ENCODE measurements around the gene ATG4B. TPM values are rescaled to one million over a fixed set of nuclear protein-coding genes. Genes with fewer than 3 reads are reported as not detected.
A peak's percentile ranks its signal among the peaks of the same experiment; 100 is the strongest.
"Not testable (repeated sequence)": the region's sequence is repeated elsewhere in the genome, so short reads cannot be mapped to it uniquely, and the experiment has no call there.

Gene ATG4B
- total RNA-seq, result 117 TPM in 2 replicates

DNA sequence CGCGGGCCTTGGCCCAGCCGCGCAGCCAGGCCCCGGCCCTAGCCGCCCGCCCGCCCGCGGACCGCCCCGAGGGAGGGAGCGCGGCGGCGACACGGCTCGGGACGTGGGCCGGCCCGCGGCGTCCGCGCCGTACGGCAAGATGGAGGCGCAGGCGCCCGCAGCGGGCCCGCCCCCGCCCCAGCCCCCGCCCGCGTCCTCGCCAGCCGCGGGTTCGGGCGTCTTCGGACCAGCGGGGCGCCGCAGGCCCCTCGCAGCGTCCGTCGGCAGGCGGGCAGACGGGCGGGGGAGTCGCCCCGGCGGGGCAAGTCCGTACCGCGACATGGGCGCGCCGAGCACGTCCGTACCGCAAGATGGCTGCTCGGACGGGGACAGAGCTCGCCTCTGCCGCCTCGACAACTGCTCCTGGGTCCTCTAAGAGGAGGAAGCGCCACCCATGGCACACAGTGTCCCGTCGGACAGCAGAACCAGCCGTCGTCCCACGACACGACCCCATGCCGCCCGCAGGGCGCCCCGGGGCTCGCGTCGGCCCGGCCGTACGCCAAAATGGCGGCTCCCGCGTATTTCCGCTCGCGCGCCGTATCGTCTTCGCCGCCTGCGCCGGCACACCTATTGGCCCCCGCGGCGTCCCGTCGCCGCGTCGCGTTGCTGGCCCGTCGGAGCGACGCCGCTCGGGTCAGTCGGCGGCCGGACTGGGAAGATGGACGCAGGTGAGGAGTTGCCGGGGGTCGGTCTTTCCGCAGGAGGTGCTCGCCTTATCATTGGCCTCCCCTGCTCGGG is at the start of gene ATG4B, which contains the start of gene THAP4:
TSS of gene ATG4B (plus strand) at position 676 of the 777 bp plus-strand sequence. CDS start at position 698, 22 bp downstream.
TSS of gene THAP4 (minus strand) at position 141 of the 777 bp plus-strand sequence. CDS start 141 bp downstream, outside the sequence.
- peak within 1 kb of the TSS; percentile 94 for H3K4me3 Mint-ChIP-seq (ENCODE audit: low read depth)
- H3K9me3 Mint-ChIP-seq, result no peaks in the 10 kb centered on the region
- peaks cover 59% of the 10 kb centered on the region for H3K36me3 Mint-ChIP-seq (ENCODE audit: low read depth)
- DNase-seq (ENCODE audit: low spot score), result peak; percentile 79
- peak within 1 kb of the TSS; percentile 92 for H3K27ac Mint-ChIP-seq
- peaks cover 42% of the 10 kb centered on the region for H3K4me1 Mint-ChIP-seq (ENCODE audit: low read depth)
- H3K27me3 Mint-ChIP-seq (ENCODE audit: low read depth), result no peaks in the 10 kb centered on the region
- intact Hi-C loops (cut with micrococcal nuclease), result loop anchor here (2.0 to 10.0 kb wide), 5 partner anchors 20 to 482 kb away; partner anchors contain the start of genes D2HGDH, DTYMK, PPP1R7 and STK25

GRCh38 chr2:241589863-241590262 is 47.6 kb upstream of the ATG4B start:
- H3K27ac Mint-ChIP-seq; H3K4me1 Mint-ChIP-seq (ENCODE audit: low read depth); DNase-seq (ENCODE audit: low spot score); H3K4me3 Mint-ChIP-seq (ENCODE audit: low read depth); intact Hi-C loops (cut with micrococcal nuclease); H3K27me3 Mint-ChIP-seq (ENCODE audit: low read depth): not testable (repeated sequence)
- Mint-ChIP-seq H3K9me3 (peaks cover 22% of the 10 kb centered on the region), H3K36me3 (ENCODE audit: low read depth) (peaks cover 12% of the 10 kb centered on the region)

DNA sequence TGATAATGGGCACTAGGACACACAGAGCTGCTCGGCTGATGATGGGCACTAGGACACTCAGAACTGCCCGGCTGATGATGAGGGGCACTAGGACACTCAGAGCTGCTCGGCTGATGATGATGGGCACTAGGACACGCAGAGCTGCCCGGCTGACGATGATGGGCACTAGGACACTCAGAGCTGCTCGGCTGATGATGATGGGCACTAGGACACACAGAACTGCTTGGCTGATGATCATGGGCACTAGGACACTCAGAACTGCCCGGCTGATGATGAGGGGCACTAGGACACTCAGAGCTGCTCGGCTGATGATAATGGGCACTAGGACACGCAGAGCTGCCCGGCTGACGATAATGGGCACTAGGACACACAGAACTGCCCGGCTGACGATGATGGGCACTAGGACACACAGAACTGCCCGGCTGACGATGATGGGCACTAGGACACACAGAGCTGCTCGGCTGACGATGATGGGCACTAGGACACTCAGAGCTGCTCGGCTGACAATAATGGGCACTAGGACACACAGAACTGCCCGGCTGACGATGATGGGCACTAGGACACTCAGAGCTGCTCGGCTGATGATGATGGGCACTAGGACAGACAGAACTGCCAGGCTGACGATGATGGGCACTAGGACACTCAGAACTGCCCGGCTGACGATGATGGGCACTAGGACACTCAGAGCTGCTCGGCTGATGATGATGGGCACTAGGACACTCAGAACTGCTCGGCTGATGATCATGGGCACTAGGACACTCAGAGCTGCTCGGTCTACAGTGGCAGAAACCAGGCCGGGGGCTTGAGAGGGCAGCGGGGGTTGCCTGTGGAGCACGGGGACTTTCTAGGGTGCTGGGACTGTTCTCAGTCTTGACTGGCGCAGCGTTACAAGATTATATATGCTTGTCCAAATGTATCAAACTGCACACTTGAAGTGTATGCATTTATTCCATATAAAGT is 46.7 kb upstream of the ATG4B start:
- H3K4me3 Mint-ChIP-seq (ENCODE audit: low read depth); intact Hi-C loops (cut with micrococcal nuclease); H3K4me1 Mint-ChIP-seq (ENCODE audit: low read depth); DNase-seq (ENCODE audit: low spot score); H3K27me3 Mint-ChIP-seq (ENCODE audit: low read depth); H3K36me3 Mint-ChIP-seq (ENCODE audit: low read depth); H3K27ac Mint-ChIP-seq: not testable (repeated sequence)
- peaks cover 14% of the 10 kb centered on the region for H3K9me3 Mint-ChIP-seq

DNA sequence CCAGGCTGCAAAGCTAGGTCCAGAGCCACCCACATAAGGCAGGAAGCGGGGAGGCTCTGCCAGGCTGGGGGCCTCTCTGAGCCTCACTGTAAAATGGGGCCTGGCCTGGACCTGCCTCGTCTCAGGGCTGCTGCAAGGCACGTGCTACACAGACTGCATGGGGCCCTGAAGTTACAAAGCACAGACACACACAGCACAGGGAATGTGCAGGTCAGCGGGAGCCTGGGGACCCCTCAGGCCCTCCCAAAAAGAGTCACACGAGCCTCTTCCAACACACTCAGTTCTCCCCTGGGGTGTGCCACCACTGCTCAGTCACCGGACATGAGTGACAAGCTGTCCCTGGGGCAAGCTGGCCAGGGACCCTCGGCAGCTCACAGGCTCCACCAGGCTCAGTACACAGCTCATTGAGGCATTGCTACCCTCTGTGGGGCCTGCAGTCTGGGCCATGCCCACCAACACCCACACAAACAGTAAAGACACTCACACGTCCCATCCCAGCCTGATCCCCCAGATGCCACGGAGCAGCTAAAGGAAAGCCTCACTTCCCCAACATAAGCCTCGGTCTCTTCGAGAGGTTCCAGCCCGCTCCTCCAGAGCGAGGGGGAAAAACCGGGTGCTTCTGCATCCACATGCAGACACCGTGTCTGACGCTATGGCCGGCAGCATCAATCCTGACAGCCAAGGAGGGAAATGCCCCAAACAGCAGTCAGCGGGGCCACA is 45.2 kb upstream of the ATG4B start:
- no peaks in the 10 kb centered on the region for H3K27me3 Mint-ChIP-seq (ENCODE audit: low read depth)
- no peaks in the 10 kb centered on the region for H3K4me1 Mint-ChIP-seq (ENCODE audit: low read depth)
- peaks cover 9% of the 10 kb centered on the region for H3K36me3 Mint-ChIP-seq (ENCODE audit: low read depth)

DNA sequence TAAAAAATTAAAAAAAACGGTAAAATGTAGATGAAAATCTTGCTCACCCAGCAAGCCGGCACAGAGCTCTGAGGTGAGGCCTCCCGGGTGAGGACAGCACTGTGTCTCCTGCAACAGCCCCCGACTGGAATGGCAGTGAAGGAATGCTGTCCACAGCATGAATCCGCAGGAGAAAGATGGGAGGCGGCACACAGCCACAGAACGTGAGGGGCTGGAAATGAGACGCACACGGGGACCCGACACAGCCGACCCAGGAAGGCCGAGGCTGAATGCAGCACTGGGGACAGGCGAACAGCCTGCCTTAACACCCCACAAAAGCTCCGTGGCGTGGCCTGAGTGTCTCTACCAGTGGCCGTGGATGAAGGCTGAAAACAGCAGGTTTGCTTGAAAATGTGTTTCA is 44.2 kb upstream of the ATG4B start:
- intact Hi-C loops (cut with micrococcal nuclease), result no loop called here
- no peak overlapping the region for H3K4me3 Mint-ChIP-seq (ENCODE audit: low read depth)
- no peaks in the 10 kb centered on the region for H3K4me1 Mint-ChIP-seq (ENCODE audit: low read depth)
- peaks cover 18% of the 10 kb centered on the region for H3K36me3 Mint-ChIP-seq (ENCODE audit: low read depth)
- no peaks in the 10 kb centered on the region for H3K9me3 Mint-ChIP-seq
- H3K27ac Mint-ChIP-seq, result no peak overlapping the region
- no peaks in the 10 kb centered on the region for H3K27me3 Mint-ChIP-seq (ENCODE audit: low read depth)
- DNase-seq (ENCODE audit: low spot score), result no peak

More for the DNA sequence above, 45.2 kb upstream of the ATG4B start:
- intact Hi-C loops (cut with micrococcal nuclease), result no loop called here
- Mint-ChIP-seq H3K27ac (no peak overlapping the region), H3K4me3 (ENCODE audit: low read depth) (no peak overlapping the region), H3K9me3 (peaks cover 2% of the 10 kb centered on the region)
- no peak for DNase-seq (ENCODE audit: low spot score)

DNA sequence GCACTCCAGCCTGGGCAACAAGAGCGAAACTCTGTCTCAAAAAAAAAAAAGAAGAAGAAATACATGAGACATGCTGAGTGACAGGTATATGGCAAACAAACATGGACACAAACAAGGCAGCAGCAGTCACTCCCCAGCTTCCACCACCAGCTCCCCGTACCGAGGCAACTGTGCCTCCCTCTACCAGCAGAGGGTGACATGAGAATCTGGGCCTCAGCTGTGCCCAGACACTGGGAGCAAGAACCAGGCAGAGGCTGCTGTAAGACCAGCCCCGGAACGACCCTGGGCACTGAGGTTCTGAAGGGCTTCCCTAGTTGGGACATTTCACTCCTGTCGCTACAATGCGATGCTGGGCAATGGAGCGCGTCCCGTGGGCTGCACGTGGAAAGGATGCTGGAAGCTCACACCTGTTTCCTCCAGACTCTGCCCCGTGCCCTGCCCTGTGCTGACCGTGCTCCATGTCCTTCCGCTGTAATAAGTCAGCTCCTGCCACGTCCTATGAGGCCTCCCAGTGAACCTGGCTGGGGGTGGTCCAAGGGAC is 41.8 kb upstream of the ATG4B start:
- intact Hi-C loops (cut with micrococcal nuclease), result no loop called here
- no peaks in the 10 kb centered on the region for H3K4me1 Mint-ChIP-seq (ENCODE audit: low read depth)

GRCh38 chr2:241597561-241597960 is 39.9 kb upstream of the ATG4B start:
- intact Hi-C loops (cut with micrococcal nuclease), result no loop called here
- H3K27ac Mint-ChIP-seq, result no peak overlapping the region
- H3K9me3 Mint-ChIP-seq, result no peaks in the 10 kb centered on the region
- DNase-seq (ENCODE audit: low spot score), result no peak
- H3K4me3 Mint-ChIP-seq (ENCODE audit: low read depth), result no peak overlapping the region
- no peaks in the 10 kb centered on the region for H3K4me1 Mint-ChIP-seq (ENCODE audit: low read depth)
- peaks cover 47% of the 10 kb centered on the region for H3K36me3 Mint-ChIP-seq (ENCODE audit: low read depth)
- H3K27me3 Mint-ChIP-seq (ENCODE audit: low read depth), result no peaks in the 10 kb centered on the region

More for the DNA sequence above, 41.8 kb upstream of the ATG4B start:
- H3K27ac Mint-ChIP-seq, result no peak overlapping the region
- no peak overlapping the region for H3K4me3 Mint-ChIP-seq (ENCODE audit: low read depth)
- no peaks in the 10 kb centered on the region for H3K27me3 Mint-ChIP-seq (ENCODE audit: low read depth)
- no peaks in the 10 kb centered on the region for H3K9me3 Mint-ChIP-seq
- H3K36me3 Mint-ChIP-seq (ENCODE audit: low read depth), result peaks cover 37% of the 10 kb centered on the region
- no peak for DNase-seq (ENCODE audit: low spot score)

DNA sequence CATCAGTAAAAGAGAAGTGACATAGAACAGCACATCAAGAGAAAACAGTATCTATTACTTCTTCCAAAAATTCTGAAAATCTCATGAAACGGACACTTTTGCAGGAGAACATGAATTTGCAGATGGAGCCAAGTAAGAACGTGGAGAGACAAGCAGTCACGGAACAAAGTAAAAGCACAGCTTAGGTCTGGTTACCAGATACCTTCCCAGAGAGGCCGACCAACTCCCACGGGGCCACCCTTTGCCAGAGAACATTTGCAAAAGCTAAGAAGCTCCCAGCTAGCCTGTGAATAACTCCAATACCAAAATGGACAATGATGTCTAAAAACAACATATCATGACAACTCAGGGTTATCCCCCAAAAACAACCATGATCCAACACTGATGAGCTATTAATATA is 39.4 kb upstream of the ATG4B start:
- no peaks in the 10 kb centered on the region for H3K9me3 Mint-ChIP-seq
- no peak overlapping the region for H3K27ac Mint-ChIP-seq
- no peaks in the 10 kb centered on the region for H3K4me1 Mint-ChIP-seq (ENCODE audit: low read depth)
- H3K36me3 Mint-ChIP-seq (ENCODE audit: low read depth), result peaks cover 47% of the 10 kb centered on the region
- no peak for DNase-seq (ENCODE audit: low spot score)
- intact Hi-C loops (cut with micrococcal nuclease), result no loop called here
- H3K27me3 Mint-ChIP-seq (ENCODE audit: low read depth), result no peaks in the 10 kb centered on the region
- H3K4me3 Mint-ChIP-seq (ENCODE audit: low read depth), result no peak overlapping the region

DNA sequence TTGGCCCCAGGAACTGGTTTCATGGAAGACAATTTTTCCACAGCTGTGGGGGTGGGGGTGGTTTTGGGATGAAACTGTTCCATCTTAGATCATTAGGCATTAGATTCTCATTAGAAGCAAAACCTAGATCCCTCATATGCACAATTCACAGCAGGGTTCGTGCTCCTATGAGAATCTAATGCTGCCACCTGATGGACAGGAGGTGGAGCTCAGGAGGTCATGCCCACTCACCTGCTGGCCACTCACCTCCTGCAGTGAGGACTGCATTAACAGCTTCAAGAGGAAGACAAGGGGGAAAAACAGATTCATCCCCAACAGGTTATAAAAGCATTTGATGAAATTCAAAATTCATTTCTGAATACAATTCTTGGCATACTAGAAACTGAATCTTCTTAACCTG is 39.0 kb upstream of the ATG4B start:
- H3K4me3 Mint-ChIP-seq (ENCODE audit: low read depth), result no peak overlapping the region
- H3K9me3 Mint-ChIP-seq, result no peaks in the 10 kb centered on the region
- peaks cover 49% of the 10 kb centered on the region for H3K36me3 Mint-ChIP-seq (ENCODE audit: low read depth)
- intact Hi-C loops (cut with micrococcal nuclease), result no loop called here
- H3K27me3 Mint-ChIP-seq (ENCODE audit: low read depth), result no peaks in the 10 kb centered on the region
- DNase-seq (ENCODE audit: low spot score), result no peak
- no peak overlapping the region for H3K27ac Mint-ChIP-seq
- no peaks in the 10 kb centered on the region for H3K4me1 Mint-ChIP-seq (ENCODE audit: low read depth)

- intact Hi-C loops (cut with micrococcal nuclease), result no loop called here
- H3K27me3 Mint-ChIP-seq (ENCODE audit: low read depth), result no peaks in the 10 kb centered on the region
- H3K9me3 Mint-ChIP-seq, result no peaks in the 10 kb centered on the region
- H3K36me3 Mint-ChIP-seq (ENCODE audit: low read depth), result peaks cover 48% of the 10 kb centered on the region
- no peak overlapping the region for H3K4me3 Mint-ChIP-seq (ENCODE audit: low read depth)
- no peaks in the 10 kb centered on the region for H3K4me1 Mint-ChIP-seq (ENCODE audit: low read depth)
- no peak for DNase-seq (ENCODE audit: low spot score)
- H3K27ac Mint-ChIP-seq, result no peak overlapping the region
These were observed 37.9 kb upstream of the ATG4B start for GRCh38 chr2:241599615-241600014.

DNA sequence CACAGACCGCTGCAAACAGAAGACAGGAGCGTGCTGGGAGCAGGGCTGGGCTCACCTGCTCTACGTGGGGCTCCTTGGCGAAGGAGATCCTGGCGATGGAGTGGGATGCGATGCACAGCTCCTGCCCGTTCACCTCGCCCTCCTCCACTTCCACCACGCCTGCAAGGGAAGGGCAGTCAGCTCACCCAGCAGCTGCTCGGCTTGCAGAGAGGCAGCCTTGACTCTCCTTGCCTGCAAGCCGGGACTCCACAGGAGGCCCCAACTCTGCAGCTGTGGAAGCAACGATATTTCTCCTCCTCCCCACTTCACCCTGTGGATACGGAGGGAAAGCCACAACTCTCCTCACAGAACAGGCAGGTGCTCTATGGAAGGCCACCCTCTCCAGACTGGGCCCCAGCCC is 35.7 kb upstream of the ATG4B start:
- Mint-ChIP-seq H3K4me3 (ENCODE audit: low read depth) (no peak overlapping the region), H3K36me3 (ENCODE audit: low read depth) (peaks cover 50% of the 10 kb centered on the region), H3K9me3 (no peaks in the 10 kb centered on the region), H3K27me3 (ENCODE audit: low read depth) (no peaks in the 10 kb centered on the region), H3K27ac (no peak overlapping the region), H3K4me1 (ENCODE audit: low read depth) (no peaks in the 10 kb centered on the region)
- DNase-seq (ENCODE audit: low spot score), result no peak
- intact Hi-C loops (cut with micrococcal nuclease), result no loop called here

DNA sequence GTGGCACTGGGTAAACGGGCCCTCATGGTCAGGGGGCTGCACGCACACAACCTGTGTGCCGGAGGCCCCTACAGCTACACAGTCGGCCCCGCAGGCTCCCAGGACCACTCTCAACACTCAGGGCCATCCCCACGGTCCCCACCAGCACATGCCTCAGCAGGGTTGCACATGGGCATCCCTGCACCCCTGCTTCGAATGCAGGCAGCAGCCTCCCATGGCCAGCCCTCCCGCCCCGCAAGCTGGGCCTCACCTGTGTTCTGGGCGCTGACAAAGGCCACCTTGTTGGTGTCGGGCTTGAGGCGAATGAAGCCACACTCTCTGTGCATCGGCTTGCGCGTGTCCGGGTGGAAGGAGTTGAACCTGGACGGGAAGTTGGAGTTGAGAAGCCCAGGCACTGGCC is 34.8 kb upstream of the ATG4B start:
- peaks cover 45% of the 10 kb centered on the region for H3K36me3 Mint-ChIP-seq (ENCODE audit: low read depth)
- DNase-seq (ENCODE audit: low spot score), result no peak
- H3K27ac Mint-ChIP-seq, result no peak overlapping the region
- no peak overlapping the region for H3K4me3 Mint-ChIP-seq (ENCODE audit: low read depth)
- no peaks in the 10 kb centered on the region for H3K9me3 Mint-ChIP-seq
- no peaks in the 10 kb centered on the region for H3K27me3 Mint-ChIP-seq (ENCODE audit: low read depth)
- intact Hi-C loops (cut with micrococcal nuclease), result no loop called here
- H3K4me1 Mint-ChIP-seq (ENCODE audit: low read depth), result no peaks in the 10 kb centered on the region
